ENCODE results near the gene CALML3.
"Not testable (repeated sequence)": the region's sequence is repeated elsewhere in the genome, so short reads cannot be mapped to it uniquely, and the experiment has no call there.

CALML3 gene

GRCh38 chr10:5524641-5525560, at the start of gene CALML3:
TSS of gene CALML3 (plus strand) at chr10:5524961. CDS start at chr10:5525086, 125 bp downstream.
- H3K27me3 Mint-ChIP-seq: peaks cover 32% of the 10 kb centered on the region
- H3K27ac Mint-ChIP-seq (ENCODE audit: low read depth): no peak within 1 kb of the TSS

GRCh38 chr10:5475088-5475487, 49.7 kb upstream of the CALML3 start:
- not testable (repeated sequence) for H3K36me3 Mint-ChIP-seq (ENCODE audit: insufficient read depth); H3K4me1 Mint-ChIP-seq; H3K4me3 Mint-ChIP-seq; H3K27ac Mint-ChIP-seq (ENCODE audit: low read depth); ATAC-seq (replicated peaks; ENCODE audit: extremely low read depth, poor library complexity, severe bottlenecking); H3K9me3 Mint-ChIP-seq; DNase-seq (ENCODE audit: low spot score in 2 of 2); H3K27me3 Mint-ChIP-seq

More at GRCh38 chr10:5524641-5525560, at the start of gene CALML3:
- DNase-seq (ENCODE audit: low spot score in 2 of 2) (no peak), ATAC-seq (replicated peaks; ENCODE audit: extremely low read depth, poor library complexity, severe bottlenecking) (no peak)
- H3K36me3 Mint-ChIP-seq (ENCODE audit: insufficient read depth): peaks cover 3% of the 10 kb centered on the region
- H3K9me3 Mint-ChIP-seq: no peaks in the 10 kb centered on the region
- no peak within 1 kb of the TSS for H3K4me3 Mint-ChIP-seq
- no peaks in the 10 kb centered on the region for H3K4me1 Mint-ChIP-seq

DNA sequence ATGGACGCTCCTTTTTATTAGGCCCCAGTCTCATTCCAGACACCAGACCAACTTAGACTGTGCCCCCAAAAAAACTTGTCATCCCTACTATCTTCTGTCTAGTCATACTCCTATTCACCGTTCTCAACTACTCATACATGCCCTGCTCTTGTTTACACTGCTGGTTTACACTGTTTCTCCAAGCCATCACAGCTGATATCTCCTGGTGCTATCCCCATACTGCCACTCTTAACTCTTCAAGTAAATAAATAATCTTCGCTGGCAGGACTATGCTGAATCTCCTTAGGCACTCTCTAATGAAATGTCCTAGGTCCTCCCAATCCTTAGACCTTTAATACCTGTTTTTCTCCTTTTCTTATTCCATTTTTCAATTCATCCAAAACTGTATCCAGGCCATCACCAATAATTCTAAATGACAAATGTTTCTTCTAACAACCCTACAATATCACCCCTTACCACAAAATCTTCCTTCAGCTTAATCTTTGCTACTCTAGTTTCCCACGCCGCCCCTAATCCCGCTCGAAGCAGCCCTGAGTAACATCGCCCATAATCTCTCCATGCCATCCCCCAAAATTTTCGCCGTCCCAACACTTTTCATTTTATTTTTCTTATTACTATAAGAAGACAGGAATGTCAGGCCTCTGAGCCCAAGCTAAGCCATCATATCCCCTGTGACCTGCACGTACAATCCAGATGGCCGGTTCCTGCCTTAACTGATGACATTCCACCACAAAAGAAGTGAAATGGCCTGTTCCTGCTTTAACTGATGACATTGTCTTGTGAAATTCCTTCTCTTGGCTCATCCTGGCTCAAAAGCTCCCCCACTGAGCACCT, 48.6 kb upstream of the CALML3 start:
- peaks cover 13% of the 10 kb centered on the region for H3K27me3 Mint-ChIP-seq
- not testable (repeated sequence) for DNase-seq (ENCODE audit: low spot score in 2 of 2); H3K36me3 Mint-ChIP-seq (ENCODE audit: insufficient read depth); H3K4me1 Mint-ChIP-seq; ATAC-seq (replicated peaks; ENCODE audit: extremely low read depth, poor library complexity, severe bottlenecking); H3K4me3 Mint-ChIP-seq; H3K9me3 Mint-ChIP-seq; H3K27ac Mint-ChIP-seq (ENCODE audit: low read depth)

DNA sequence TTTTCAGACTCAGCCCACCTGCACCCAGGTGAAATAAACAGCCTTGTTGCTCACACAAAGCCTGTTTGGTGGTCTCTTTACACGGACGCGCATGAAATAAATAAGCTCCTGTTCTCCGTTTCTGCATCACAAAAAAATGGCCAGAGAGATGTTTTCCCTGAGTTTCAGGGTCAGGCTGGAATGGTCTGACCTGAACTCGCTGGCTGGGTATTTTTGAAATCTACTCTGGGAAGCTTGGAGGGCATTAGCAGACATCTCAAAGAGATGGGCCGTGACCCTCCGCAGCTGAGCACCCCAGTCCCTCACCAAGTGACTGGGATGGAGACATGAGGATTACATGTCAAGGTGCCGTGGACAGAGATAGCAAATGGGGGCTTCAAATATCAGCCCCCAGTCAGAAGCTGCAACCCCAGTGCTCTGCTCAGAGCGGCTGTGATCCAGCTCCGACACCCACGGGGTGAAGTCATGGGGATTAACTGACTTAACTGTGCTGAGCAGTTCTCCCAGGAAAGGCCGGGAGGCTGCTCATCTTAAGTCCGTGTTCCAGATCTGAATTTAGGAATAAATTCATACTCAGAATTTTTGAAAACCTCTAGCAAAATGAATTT, 47.7 kb upstream of the CALML3 start:
- Mint-ChIP-seq H3K4me3 (no peak overlapping the region), H3K4me1 (no peaks in the 10 kb centered on the region), H3K9me3 (no peaks in the 10 kb centered on the region), H3K36me3 (ENCODE audit: insufficient read depth) (no peaks in the 10 kb centered on the region), H3K27ac (ENCODE audit: low read depth) (no peak overlapping the region), H3K27me3 (peaks cover 21% of the 10 kb centered on the region)
- no peak for DNase-seq (ENCODE audit: low spot score in 2 of 2)
- ATAC-seq (replicated peaks; ENCODE audit: extremely low read depth, poor library complexity, severe bottlenecking): no peak

GRCh38 chr10:5477948-5478693, 46.6 kb upstream of the CALML3 start:
- ATAC-seq (replicated peaks; ENCODE audit: extremely low read depth, poor library complexity, severe bottlenecking): no peak
- H3K36me3 Mint-ChIP-seq (ENCODE audit: insufficient read depth): no peaks in the 10 kb centered on the region
- no peaks in the 10 kb centered on the region for H3K9me3 Mint-ChIP-seq
- H3K4me3 Mint-ChIP-seq: no peak overlapping the region
- H3K27me3 Mint-ChIP-seq: peaks cover 29% of the 10 kb centered on the region
- H3K27ac Mint-ChIP-seq (ENCODE audit: low read depth): no peak overlapping the region
- DNase-seq (ENCODE audit: low spot score in 2 of 2): no peak
- H3K4me1 Mint-ChIP-seq: no peaks in the 10 kb centered on the region

GRCh38 chr10:5478694-5479305, 46.0 kb upstream of the CALML3 start:
- Mint-ChIP-seq H3K27me3 (peaks cover 29% of the 10 kb centered on the region), H3K4me3 (no peak overlapping the region), H3K9me3 (no peaks in the 10 kb centered on the region), H3K27ac (ENCODE audit: low read depth) (no peak overlapping the region), H3K36me3 (ENCODE audit: insufficient read depth) (no peaks in the 10 kb centered on the region), H3K4me1 (no peaks in the 10 kb centered on the region)
- DNase-seq (ENCODE audit: low spot score in 2 of 2) (no peak), ATAC-seq (replicated peaks; ENCODE audit: extremely low read depth, poor library complexity, severe bottlenecking) (no peak)

DNA sequence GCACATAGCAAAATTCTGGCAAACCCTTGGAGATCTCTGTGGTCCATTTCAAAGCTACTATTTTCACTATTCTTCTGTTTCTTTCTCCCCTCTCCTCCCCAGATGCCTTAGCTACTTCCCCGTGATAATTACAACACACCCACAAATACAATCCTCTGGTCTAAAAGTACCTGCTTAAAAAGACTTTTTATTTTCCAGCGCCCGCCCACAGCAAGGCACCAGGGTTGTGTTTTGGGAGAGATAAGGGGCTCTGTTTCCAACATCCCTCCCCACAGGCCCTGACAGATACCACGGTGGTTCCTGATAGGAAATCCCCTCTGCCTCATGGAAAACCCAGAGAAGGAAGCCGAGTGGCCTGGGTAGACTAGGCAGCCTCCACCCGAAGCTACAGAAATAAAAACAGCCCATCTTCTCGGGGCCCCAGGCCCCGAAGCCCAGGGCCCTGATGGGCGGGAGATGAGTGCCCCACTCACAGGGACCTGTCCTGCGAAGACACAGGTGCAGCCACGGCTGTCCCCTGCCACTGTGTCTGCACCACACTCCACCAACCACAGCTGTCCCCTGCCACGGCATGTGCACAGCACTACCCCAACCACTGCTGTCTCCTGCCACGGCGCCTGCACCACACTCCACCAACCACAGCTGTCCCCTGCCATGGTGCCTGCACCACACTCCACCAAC, 45.1 kb upstream of the CALML3 start:
- H3K4me3 Mint-ChIP-seq: no peak overlapping the region
- H3K9me3 Mint-ChIP-seq: no peaks in the 10 kb centered on the region
- no peak overlapping the region for H3K27ac Mint-ChIP-seq (ENCODE audit: low read depth)
- no peaks in the 10 kb centered on the region for H3K36me3 Mint-ChIP-seq (ENCODE audit: insufficient read depth)
- DNase-seq (ENCODE audit: low spot score in 2 of 2): no peak
- ATAC-seq (replicated peaks; ENCODE audit: extremely low read depth, poor library complexity, severe bottlenecking): no peak
- H3K4me1 Mint-ChIP-seq: no peaks in the 10 kb centered on the region
- peaks cover 29% of the 10 kb centered on the region for H3K27me3 Mint-ChIP-seq

DNA sequence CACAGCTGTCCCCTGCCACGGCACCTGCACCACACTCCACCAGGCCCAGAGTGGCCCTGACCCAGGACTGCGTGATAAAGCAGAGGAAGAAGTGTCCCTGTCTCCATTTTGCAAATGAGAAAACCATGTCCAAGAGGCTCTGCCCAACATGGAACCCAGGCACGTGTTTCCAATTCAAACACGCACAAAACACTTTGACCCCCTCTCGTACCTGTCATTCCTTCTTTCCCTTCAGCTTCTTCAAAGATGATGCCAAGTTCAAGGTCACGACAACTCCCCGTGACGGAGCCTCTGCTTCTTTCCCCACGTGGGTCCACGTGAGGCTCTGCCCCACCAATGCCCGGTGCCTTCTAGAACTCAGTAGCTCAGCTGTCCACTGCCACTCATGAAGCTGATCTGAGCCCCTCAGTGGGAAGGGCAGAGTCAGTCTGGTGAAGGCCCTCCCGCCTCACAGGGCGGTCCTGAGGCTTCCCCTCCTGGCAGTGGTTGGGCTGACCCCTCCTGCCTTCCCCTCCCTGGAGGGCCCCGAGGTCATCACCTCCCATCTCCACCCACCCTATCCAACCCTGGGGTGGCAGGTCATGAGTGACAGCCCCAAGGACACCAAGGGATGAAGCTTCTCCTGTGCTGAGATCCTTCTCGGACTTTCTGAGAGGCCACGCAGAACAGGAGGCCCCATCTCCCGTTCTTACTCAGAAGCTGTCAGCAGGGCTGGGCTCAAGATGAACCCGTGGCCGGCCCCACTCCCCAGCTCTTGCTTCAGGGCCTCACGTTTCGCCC, 44.4 kb upstream of the CALML3 start:
- no peaks in the 10 kb centered on the region for H3K36me3 Mint-ChIP-seq (ENCODE audit: insufficient read depth)
- no peak overlapping the region for H3K4me3 Mint-ChIP-seq
- no peaks in the 10 kb centered on the region for H3K9me3 Mint-ChIP-seq
- no peak overlapping the region for H3K27ac Mint-ChIP-seq (ENCODE audit: low read depth)
- ATAC-seq (replicated peaks; ENCODE audit: extremely low read depth, poor library complexity, severe bottlenecking) (no peak), DNase-seq (ENCODE audit: low spot score in 2 of 2) (no peak)
- H3K27me3 Mint-ChIP-seq: peaks cover 29% of the 10 kb centered on the region
- H3K4me1 Mint-ChIP-seq: no peaks in the 10 kb centered on the region

GRCh38 chr10:5481121-5481520, 43.6 kb upstream of the CALML3 start:
- Mint-ChIP-seq H3K9me3 (no peaks in the 10 kb centered on the region), H3K36me3 (ENCODE audit: insufficient read depth) (no peaks in the 10 kb centered on the region), H3K27ac (ENCODE audit: low read depth) (no peak overlapping the region), H3K4me1 (no peaks in the 10 kb centered on the region), H3K27me3 (peaks cover 29% of the 10 kb centered on the region), H3K4me3 (no peak overlapping the region)
- DNase-seq (ENCODE audit: low spot score in 2 of 2) (no peak), ATAC-seq (replicated peaks; ENCODE audit: extremely low read depth, poor library complexity, severe bottlenecking) (no peak)

DNA sequence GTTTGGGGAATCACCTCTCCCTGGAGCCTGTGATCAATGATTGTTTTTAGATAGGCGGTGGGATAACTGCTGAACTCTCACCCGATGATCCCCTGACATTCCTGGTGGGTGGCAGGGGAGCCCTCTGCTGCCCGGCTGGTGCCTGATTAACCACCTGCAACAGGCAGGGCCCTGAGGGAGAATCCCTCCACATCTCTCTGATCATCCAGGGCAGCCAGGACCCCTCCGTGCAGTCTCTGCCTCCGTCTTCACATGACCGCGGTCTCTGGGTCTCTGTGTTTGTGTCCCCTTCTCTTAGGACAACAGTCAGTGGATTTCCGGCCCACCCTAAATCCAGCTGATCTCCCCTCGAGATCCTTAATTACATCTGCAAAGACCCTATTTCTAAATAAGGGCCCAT, 42.7 kb upstream of the CALML3 start:
- DNase-seq (ENCODE audit: low spot score in 2 of 2) (no peak), ATAC-seq (replicated peaks; ENCODE audit: extremely low read depth, poor library complexity, severe bottlenecking) (no peak)
- Mint-ChIP-seq H3K36me3 (ENCODE audit: insufficient read depth) (no peaks in the 10 kb centered on the region), H3K27me3 (peaks cover 36% of the 10 kb centered on the region), H3K4me1 (no peaks in the 10 kb centered on the region), H3K9me3 (no peaks in the 10 kb centered on the region), H3K27ac (ENCODE audit: low read depth) (no peak overlapping the region), H3K4me3 (no peak overlapping the region)

GRCh38 chr10:5484205-5484604, 40.6 kb upstream of the CALML3 start:
- H3K27me3 Mint-ChIP-seq: peaks cover 45% of the 10 kb centered on the region
- H3K4me1 Mint-ChIP-seq: no peaks in the 10 kb centered on the region
- no peaks in the 10 kb centered on the region for H3K36me3 Mint-ChIP-seq (ENCODE audit: insufficient read depth)
- H3K4me3 Mint-ChIP-seq: no peak overlapping the region
- no peak overlapping the region for H3K27ac Mint-ChIP-seq (ENCODE audit: low read depth)
- H3K9me3 Mint-ChIP-seq: no peaks in the 10 kb centered on the region
- no peak for ATAC-seq (replicated peaks; ENCODE audit: extremely low read depth, poor library complexity, severe bottlenecking)
- DNase-seq (ENCODE audit: low spot score in 2 of 2): no peak

Data from central memory CD8-positive, alpha-beta T cell (primary cell).